GM23338 (cell line): ENCODE measurements around the gene LDAF1. TPM values are rescaled to one million over a fixed set of nuclear protein-coding genes. Genes with fewer than 3 reads are reported as not detected.

ENCODE experiments used
- ATAC-seq: fragments of 200-7000 bp; cut with Tn5 transposase; 3 replicates; pipeline ENCODE4 v1.9.1; 2020
- DNase-seq: peaks from one replicate; pipeline ENCODE4 v3.0.0-alpha.2; 2015; ENCODE audit warnings: low spot score
- H2AFZ ChIP-seq: fragments of 200-600 bp; sonication (generic); 2 replicates; pipeline ENCODE4 v1.8.0; 2016; ENCODE audit warnings: antibody characterized with exemption, mild to moderate bottlenecking, moderate library complexity
- H3F3A ChIP-seq: fragments of 200-600 bp; sonication (generic); replicated peaks from 2 replicates; pipeline ENCODE4 v1.8.0; 2017; ENCODE audit warnings: antibody characterized with exemption, mixed run types, low read depth
- H3K27ac ChIP-seq: fragments of 200-600 bp; sonication (generic); 2 replicates; pipeline ENCODE4 v1.6.1; 2016; ENCODE audit warnings: low read depth
- H3K27me3 ChIP-seq: fragments of 200-600 bp; sonication (generic); 2 replicates; pipeline ENCODE4 v1.8.0; 2016; ENCODE audit warnings: mild to moderate bottlenecking, mixed run types, moderate library complexity; ENCODE audit not compliant: insufficient read depth
- H3K36me3 ChIP-seq: fragments of 200-600 bp; sonication (generic); 2 replicates; pipeline ENCODE4 v1.8.0; 2016; ENCODE audit warnings: mild to moderate bottlenecking; ENCODE audit not compliant: insufficient read depth
- H3K4me1 ChIP-seq: fragments of 200-600 bp; sonication (generic); 2 replicates; pipeline ENCODE4 v1.8.0; 2016; ENCODE audit warnings: mild to moderate bottlenecking, moderate library complexity; ENCODE audit not compliant: insufficient read depth
- H3K4me2 ChIP-seq: fragments of 200-600 bp; sonication (generic); 2 replicates; pipeline ENCODE4 v1.7.1; 2017; ENCODE audit warnings: mixed run types
- H3K4me3 ChIP-seq: fragments of 200-600 bp; sonication (generic); 2 replicates; pipeline ENCODE4 v1.6.1; 2016; ENCODE audit warnings: mixed run types
- H3K79me2 ChIP-seq: fragments of 200-600 bp; sonication (generic); replicated peaks from 2 replicates; pipeline ENCODE4 v1.8.0; 2017; ENCODE audit warnings: mild to moderate bottlenecking; ENCODE audit not compliant: insufficient read depth
- H3K9me2 ChIP-seq: fragments of 200-600 bp; sonication (generic); 2 replicates; pipeline ENCODE4 v1.8.0; 2017; ENCODE audit not compliant: insufficient read depth
- H4K20me1 ChIP-seq: fragments of 200-600 bp; sonication (generic); replicated peaks from 2 replicates; pipeline ENCODE4 v1.8.0; 2017; ENCODE audit warnings: mild to moderate bottlenecking; ENCODE audit not compliant: insufficient read depth
- H3K27ac Mint-ChIP-seq: 2 replicates; pipeline ENCODE4 v1.8.0; 2020; ENCODE audit warnings: inconsistent platforms, mild to moderate bottlenecking, moderate library complexity, mixed read lengths
- H3K27me3 Mint-ChIP-seq: 3 replicates; pipeline ENCODE4 v1.8.0; 2022; ENCODE audit warnings: low read depth, mild to moderate bottlenecking, moderate library complexity, mixed read lengths, inconsistent platforms; ENCODE audit not compliant: insufficient read depth, poor library complexity
- H3K36me3 Mint-ChIP-seq: 3 replicates; pipeline ENCODE4 v1.8.0; 2021; ENCODE audit warnings: low read depth, mild to moderate bottlenecking, inconsistent platforms, moderate library complexity, mixed read lengths
- H3K4me1 Mint-ChIP-seq: 3 replicates; pipeline ENCODE4 v1.8.0; 2020; ENCODE audit warnings: mild to moderate bottlenecking, inconsistent platforms, mixed read lengths
- H3K4me3 Mint-ChIP-seq: 3 replicates; pipeline ENCODE4 v1.8.0; 2021; ENCODE audit warnings: moderate library complexity, mild to moderate bottlenecking, inconsistent platforms, mixed read lengths
- H3K9me3 Mint-ChIP-seq: 3 replicates; pipeline ENCODE4 v1.8.0; 2020; ENCODE audit warnings: moderate library complexity, mild to moderate bottlenecking, inconsistent platforms, mixed read lengths
- CREB1 ChIP-seq: fragments of 250-450 bp; sonication (Bioruptor Pico); IDR thresholded peaks from 2 replicates; pipeline ENCODE4 v1.5.0; 2020; ENCODE audit warnings: low read depth, mild to moderate bottlenecking, moderate library complexity
- EZH2phosphoT487 ChIP-seq: fragments of 200-600 bp; sonication (generic); IDR thresholded peaks from one replicate; pipeline ENCODE4 v1.8.1; 2018; ENCODE audit warnings: antibody characterized with exemption; ENCODE audit not compliant: unreplicated experiment
- JUNB ChIP-seq: IDR thresholded peaks from one replicate; pipeline ENCODE4 v1.6.1; 2016; ENCODE audit warnings: antibody characterized with exemption; ENCODE audit not compliant: unreplicated experiment
- STAT1 ChIP-seq: IDR thresholded peaks from one replicate; pipeline ENCODE4 v1.6.1; 2016; ENCODE audit warnings: antibody characterized with exemption; ENCODE audit not compliant: unreplicated experiment
- polyA plus RNA-seq: library from polyadenylated mRNA; unstranded; fragments of >200 nt; fragmentation: Nextera tagmentation; extraction: Ambion mirVana; gene quantifications from 2 replicates; pipeline ENCODE4 v1.2.1, GENCODE V29; 2016
- total RNA-seq: library from RNA; depleted of rRNA; stranded (reverse); fragments of >200 nt; shearing (Covaris generic); gene quantifications from 2 replicates; pipeline ENCODE4 v1.2.3, GENCODE V29; 2014
- TF ChIP-seq, protein P1 (sequence below): fragments of 250-450 bp; sonication (Bioruptor Pico); IDR thresholded peaks from 2 replicates; pipeline ENCODE4 v1.5.0; 2020; ENCODE audit warnings: mild to moderate bottlenecking, moderate library complexity

Gene LDAF1
- total and polyA plus RNA-seq, 2 experiments from 2014 or later: 20.5 to 33.8 TPM

GRCh38 chr16:21126518-21126917, 32.0 kb upstream of the LDAF1 start (continued):
- TF ChIP-seq, protein P1, sequence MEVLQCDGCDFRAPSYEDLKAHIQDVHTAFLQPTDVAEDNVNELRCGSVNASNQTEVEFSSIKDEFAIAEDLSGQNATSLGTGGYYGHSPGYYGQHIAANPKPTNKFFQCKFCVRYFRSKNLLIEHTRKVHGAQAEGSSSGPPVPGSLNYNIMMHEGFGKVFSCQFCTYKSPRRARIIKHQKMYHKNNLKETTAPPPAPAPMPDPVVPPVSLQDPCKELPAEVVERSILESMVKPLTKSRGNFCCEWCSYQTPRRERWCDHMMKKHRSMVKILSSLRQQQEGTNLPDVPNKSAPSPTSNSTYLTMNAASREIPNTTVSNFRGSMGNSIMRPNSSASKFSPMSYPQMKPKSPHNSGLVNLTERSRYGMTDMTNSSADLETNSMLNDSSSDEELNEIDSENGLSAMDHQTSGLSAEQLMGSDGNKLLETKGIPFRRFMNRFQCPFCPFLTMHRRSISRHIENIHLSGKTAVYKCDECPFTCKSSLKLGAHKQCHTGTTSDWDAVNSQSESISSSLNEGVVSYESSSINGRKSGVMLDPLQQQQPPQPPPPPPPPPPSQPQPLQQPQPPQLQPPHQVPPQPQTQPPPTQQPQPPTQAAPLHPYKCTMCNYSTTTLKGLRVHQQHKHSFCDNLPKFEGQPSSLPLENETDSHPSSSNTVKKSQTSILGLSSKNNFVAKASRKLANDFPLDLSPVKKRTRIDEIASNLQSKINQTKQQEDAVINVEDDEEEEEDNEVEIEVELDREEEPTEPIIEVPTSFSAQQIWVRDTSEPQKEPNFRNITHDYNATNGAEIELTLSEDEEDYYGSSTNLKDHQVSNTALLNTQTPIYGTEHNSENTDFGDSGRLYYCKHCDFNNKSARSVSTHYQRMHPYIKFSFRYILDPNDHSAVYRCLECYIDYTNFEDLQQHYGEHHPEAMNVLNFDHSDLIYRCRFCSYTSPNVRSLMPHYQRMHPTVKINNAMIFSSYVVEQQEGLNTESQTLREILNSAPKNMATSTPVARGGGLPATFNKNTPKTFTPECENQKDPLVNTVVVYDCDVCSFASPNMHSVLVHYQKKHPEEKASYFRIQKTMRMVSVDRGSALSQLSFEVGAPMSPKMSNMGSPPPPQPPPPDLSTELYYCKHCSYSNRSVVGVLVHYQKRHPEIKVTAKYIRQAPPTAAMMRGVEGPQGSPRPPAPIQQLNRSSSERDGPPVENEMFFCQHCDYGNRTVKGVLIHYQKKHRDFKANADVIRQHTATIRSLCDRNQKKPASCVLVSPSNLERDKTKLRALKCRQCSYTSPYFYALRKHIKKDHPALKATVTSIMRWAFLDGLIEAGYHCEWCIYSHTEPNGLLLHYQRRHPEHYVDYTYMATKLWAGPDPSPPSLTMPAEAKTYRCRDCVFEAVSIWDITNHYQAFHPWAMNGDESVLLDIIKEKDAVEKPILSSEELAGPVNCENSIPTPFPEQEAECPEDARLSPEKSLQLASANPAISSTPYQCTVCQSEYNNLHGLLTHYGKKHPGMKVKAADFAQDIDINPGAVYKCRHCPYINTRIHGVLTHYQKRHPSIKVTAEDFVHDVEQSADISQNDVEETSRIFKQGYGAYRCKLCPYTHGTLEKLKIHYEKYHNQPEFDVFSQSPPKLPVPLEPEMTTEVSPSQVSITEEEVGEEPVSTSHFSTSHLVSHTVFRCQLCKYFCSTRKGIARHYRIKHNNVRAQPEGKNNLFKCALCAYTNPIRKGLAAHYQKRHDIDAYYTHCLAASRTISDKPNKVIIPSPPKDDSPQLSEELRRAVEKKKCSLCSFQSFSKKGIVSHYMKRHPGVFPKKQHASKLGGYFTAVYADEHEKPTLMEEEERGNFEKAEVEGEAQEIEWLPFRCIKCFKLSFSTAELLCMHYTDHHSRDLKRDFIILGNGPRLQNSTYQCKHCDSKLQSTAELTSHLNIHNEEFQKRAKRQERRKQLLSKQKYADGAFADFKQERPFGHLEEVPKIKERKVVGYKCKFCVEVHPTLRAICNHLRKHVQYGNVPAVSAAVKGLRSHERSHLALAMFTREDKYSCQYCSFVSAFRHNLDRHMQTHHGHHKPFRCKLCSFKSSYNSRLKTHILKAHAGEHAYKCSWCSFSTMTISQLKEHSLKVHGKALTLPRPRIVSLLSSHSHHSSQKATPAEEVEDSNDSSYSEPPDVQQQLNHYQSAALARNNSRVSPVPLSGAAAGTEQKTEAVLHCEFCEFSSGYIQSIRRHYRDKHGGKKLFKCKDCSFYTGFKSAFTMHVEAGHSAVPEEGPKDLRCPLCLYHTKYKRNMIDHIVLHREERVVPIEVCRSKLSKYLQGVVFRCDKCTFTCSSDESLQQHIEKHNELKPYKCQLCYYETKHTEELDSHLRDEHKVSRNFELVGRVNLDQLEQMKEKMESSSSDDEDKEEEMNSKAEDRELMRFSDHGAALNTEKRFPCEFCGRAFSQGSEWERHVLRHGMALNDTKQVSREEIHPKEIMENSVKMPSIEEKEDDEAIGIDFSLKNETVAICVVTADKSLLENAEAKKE (CRISPR knock-in tag): no peak
- TF ChIP-seq STAT1 (no peak), JUNB (no peak), EZH2phosphoT487 (no peak)

DNA sequence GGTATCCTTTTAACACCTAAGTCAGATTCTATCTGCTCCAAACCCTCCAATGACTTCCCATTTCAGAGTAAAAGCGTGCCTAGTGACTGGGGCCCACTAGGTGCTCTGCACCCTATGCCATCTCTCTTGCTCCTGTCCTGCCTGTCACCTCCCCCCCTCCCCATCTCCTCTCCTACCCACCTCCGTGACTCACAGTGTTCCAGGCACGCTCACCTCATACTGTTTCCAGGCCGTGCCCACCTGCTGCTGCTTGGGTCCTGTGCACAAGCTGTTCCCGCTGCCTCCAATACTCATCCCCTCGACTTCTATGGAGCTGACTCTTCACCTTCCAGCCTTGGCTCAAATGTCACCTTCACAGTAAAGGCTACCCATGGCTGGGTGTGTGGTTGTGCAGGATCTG, 29.5 kb upstream of the LDAF1 start:
- no peak overlapping the region for H3K4me2 ChIP-seq
- H3K4me1 Mint-ChIP-seq: peaks cover 15% of the 10 kb centered on the region
- H3K4me3 ChIP-seq: no peak overlapping the region
- H3K27ac ChIP-seq: no peak overlapping the region
- no peaks in the 10 kb centered on the region for H4K20me1 ChIP-seq
- TF ChIP-seq STAT1 (no peak), EZH2phosphoT487 (no peak), CREB1 (CRISPR knock-in tag) (no peak)
- TF ChIP-seq, protein P1 (CRISPR knock-in tag): no peak
- H3K27me3 Mint-ChIP-seq: no peaks in the 10 kb centered on the region
- H3K27me3 ChIP-seq: no peaks in the 10 kb centered on the region
- no peaks in the 10 kb centered on the region for H3F3A ChIP-seq
- no peak overlapping the region for H2AFZ ChIP-seq
- no peaks in the 10 kb centered on the region for H3K9me2 ChIP-seq
- no peak overlapping the region for H3K4me3 Mint-ChIP-seq
- no peaks in the 10 kb centered on the region for H3K36me3 ChIP-seq
- no peak overlapping the region for H3K27ac Mint-ChIP-seq
- H3K4me1 ChIP-seq: peaks cover 14% of the 10 kb centered on the region
- DNase-seq (no peak), ATAC-seq (no peak)
- no peaks in the 10 kb centered on the region for H3K9me3 Mint-ChIP-seq
- no peaks in the 10 kb centered on the region for H3K79me2 ChIP-seq
- no peaks in the 10 kb centered on the region for H3K36me3 Mint-ChIP-seq
